Liver (tissue), 9 donors: ENCODE results near the gene HAUS8. TPM values are rescaled to one million over a fixed set of nuclear protein-coding genes. Genes with fewer than 3 reads are reported as not detected.

Experiments used
- DNase-seq: peaks from one replicate; pipeline ENCODE4 v3.0.0-alpha.2; 2017; ENCODE audit warnings: low spot score
- H3K27ac ChIP-seq, 2 donors: one replicate each; pipeline ENCODE4 v1.7.0; 2013; ENCODE audit warnings: inconsistent platforms in 2 of 2, low read length in 2 of 2, control low read depth in 1 of 2, low read depth in 1 of 2, mild to moderate bottlenecking in 1 of 2
- H3K27me3 ChIP-seq, 4 donors: one replicate each; pipeline versions ENCODE4 v1.6.1 to v1.7.0; 2013; ENCODE audit warnings: low read length in 3 of 4, inconsistent platforms in 1 of 4, mild to moderate bottlenecking in 1 of 4, moderate library complexity in 1 of 4; ENCODE audit not compliant: control insufficient read depth in 4 of 4, insufficient read depth in 4 of 4
- H3K36me3 ChIP-seq, 4 donors: one replicate each; pipeline versions ENCODE4 v1.6.1 to v1.7.0; 2013; ENCODE audit warnings: low read length in 3 of 4, mild to moderate bottlenecking in 3 of 4, low read depth in 1 of 4, moderate library complexity in 1 of 4; ENCODE audit not compliant: control insufficient read depth in 4 of 4, insufficient read depth in 3 of 4
- H3K4me1 ChIP-seq, 4 donors: one replicate each; pipeline versions ENCODE4 v1.6.1 to v1.7.0; 2013; ENCODE audit warnings: low read length in 3 of 4, mild to moderate bottlenecking in 3 of 4, moderate library complexity in 1 of 4; ENCODE audit not compliant: control insufficient read depth in 4 of 4, insufficient read depth in 4 of 4
- H3K4me3 ChIP-seq, 3 donors: one replicate each; pipeline versions ENCODE4 v1.6.1 to v1.7.0; 2013; ENCODE audit warnings: low read length in 3 of 3, control low read depth in 1 of 3, low read depth in 1 of 3, mild to moderate bottlenecking in 1 of 3
- H3K9ac ChIP-seq, 2 donors: one replicate each; pipeline ENCODE4 v1.7.0; 2013; ENCODE audit warnings: low read length in 2 of 2, mild to moderate bottlenecking in 2 of 2, moderate library complexity in 2 of 2, control low read depth in 1 of 2, low read depth in 1 of 2
- H3K9me3 ChIP-seq, 4 donors: one replicate each; pipeline versions ENCODE4 v1.6.1 to v1.7.0; 2013; ENCODE audit warnings: low read length in 3 of 4; ENCODE audit not compliant: control insufficient read depth in 4 of 4
- EGR1 ChIP-seq, 2 donors: IDR thresholded peaks; 2 replicates each; pipeline ENCODE4 v1.6.1; 2016 to 2018; ENCODE audit warnings: antibody characterized with exemption in 2 of 2, low read depth in 2 of 2
- FOXA1 ChIP-seq: IDR thresholded peaks from 2 replicates; pipeline ENCODE4 v1.6.1; 2016; ENCODE audit warnings: antibody characterized with exemption
- FOXA2 ChIP-seq: IDR thresholded peaks from 2 replicates; pipeline ENCODE4 v1.6.1; 2016; ENCODE audit warnings: antibody characterized with exemption
- GABPA ChIP-seq, 2 donors: IDR thresholded peaks in 1 of 2; conservative IDR thresholded peaks in 1 of 2; 2 replicates each; pipeline ENCODE4 v1.6.1; 2016; ENCODE audit warnings: antibody characterized with exemption in 2 of 2, mild to moderate bottlenecking in 1 of 2, moderate library complexity in 1 of 2
- HNF4A ChIP-seq, 2 donors: conservative IDR thresholded peaks; 2 replicates each; pipeline ENCODE4 v1.6.1; 2016; ENCODE audit warnings: antibody characterized with exemption in 2 of 2, mild to moderate bottlenecking in 2 of 2
- HNF4G ChIP-seq: IDR thresholded peaks from 2 replicates; pipeline ENCODE4 v1.6.1; 2016; ENCODE audit warnings: antibody characterized with exemption
- JUND ChIP-seq, 2 donors: IDR thresholded peaks; 2 replicates each; pipeline ENCODE4 v1.6.1; 2016; ENCODE audit warnings: antibody characterized with exemption in 2 of 2
- NR2F2 ChIP-seq: IDR thresholded peaks from 2 replicates; pipeline ENCODE4 v1.6.1; 2016; ENCODE audit warnings: antibody characterized with exemption
- RAD21 ChIP-seq, 2 donors: IDR thresholded peaks; 2 replicates each; pipeline ENCODE4 v1.6.1; 2016; ENCODE audit warnings: antibody characterized with exemption in 2 of 2, mild to moderate bottlenecking in 2 of 2
- RXRA ChIP-seq, 2 donors: IDR thresholded peaks; 2 replicates each; pipeline ENCODE4 v1.6.1; 2017 to 2018; ENCODE audit warnings: antibody characterized with exemption in 2 of 2, mild to moderate bottlenecking in 1 of 2
- SP1 ChIP-seq: IDR thresholded peaks from 2 replicates; pipeline ENCODE4 v1.6.1; 2018; ENCODE audit warnings: antibody characterized with exemption, mild to moderate bottlenecking
- TAF1 ChIP-seq: conservative IDR thresholded peaks from 2 replicates; pipeline ENCODE4 v1.6.1; 2016; ENCODE audit warnings: antibody characterized with exemption, mild to moderate bottlenecking
- YY1 ChIP-seq: IDR thresholded peaks from 2 replicates; pipeline ENCODE4 v1.6.1; 2016; ENCODE audit warnings: antibody characterized with exemption, mild to moderate bottlenecking
- WGBS: extraction: QIAGEN DNeasy Blood & Tissue Kit; methylation state at CpG from one replicate; pipeline ENCODE4 v1.1.7; 2013; 5-methylcytosine and 5-hydroxymethylcytosine counted together
- polyA plus RNA-seq, 2 donors: library from polyadenylated mRNA; stranded (reverse) in 1 of 2; unstranded in 1 of 2; fragments of 200-250 nt in 1 of 2; fragments of >200 nt in 1 of 2; fragmentation: Nextera tagmentation in 1 of 2; extraction: Ambion mirVana in 1 of 2; gene quantifications; one replicate each; pipeline versions ENCODE4 v1.2.1 to v1.2.3, GENCODE V29; 2013 to 2015
- total RNA-seq, 2 donors: library from RNA; depleted of rRNA; stranded (reverse); fragments of >200 nt; gene quantifications; one replicate each; pipeline ENCODE4 v1.2.3, GENCODE V29; 2014
- TF ChIP-seq, protein P1 (sequence below): IDR thresholded peaks from 2 replicates; pipeline ENCODE4 v1.6.1; 2016; ENCODE audit warnings: antibody characterized with exemption
- TF ChIP-seq, protein P2 (sequence below): fragments of 150-350 bp; IDR thresholded peaks from 2 replicates; pipeline ENCODE4 v1.5.1; 2017; ENCODE audit warnings: improper control_type of control experiment, low read depth, low read length; ENCODE audit not compliant: missing input control
- TF ChIP-seq, protein P3 (sequence below): IDR thresholded peaks from 2 replicates; pipeline ENCODE4 v1.6.1; 2016; ENCODE audit warnings: antibody characterized with exemption
- TF ChIP-seq, protein P4 (sequence below): IDR thresholded peaks from 2 replicates; pipeline ENCODE4 v1.6.1; 2016; ENCODE audit warnings: antibody characterized with exemption
- TF ChIP-seq, protein P5 (sequence below): IDR thresholded peaks from 2 replicates; pipeline ENCODE4 v1.6.1; 2016; ENCODE audit warnings: antibody characterized with exemption, mild to moderate bottlenecking
- donor health status: healthy.
- donor health status: healthy.
- donor health status: healthy.
- donor health status: healthy.
- donor health status: healthy.

Gene HAUS8
- total and polyA plus RNA-seq, 4 donors = 3.3 to 5.7 (median 3.8) TPM

GRCh38 chr19:17048885-17049453, 26.3 kb downstream of the HAUS8 start:
- Histone ChIP-seq H3K36me3 (peaks cover 3 to 31% (median 10%) of the 10 kb centered on the region in 4 donors), H3K9ac (no peak overlapping the region), H3K4me1 (no peaks in the 10 kb centered on the region), H3K9me3 (no peaks in the 10 kb centered on the region), H3K4me3 (no peak overlapping the region), H3K27ac (no peak overlapping the region), H3K27me3 (no peaks in the 10 kb centered on the region)
- TF ChIP-seq HNF4A (conservative IDR thresholded peaks at IDR 0.05) (no peak), HNF4G (no peak), GABPA (IDR thresholded peaks at IDR 0.05 in 1 of 2, conservative IDR thresholded peaks at IDR 0.05 in 1 of 2) (no peak), TAF1 (no peak), FOXA2 (no peak), RAD21 (IDR thresholded peaks at IDR 0.05) (no peak), NR2F2 (no peak), RXRA (IDR thresholded peaks at IDR 0.05) (no peak), EGR1 (IDR thresholded peaks at IDR 0.05; ENCODE audit: low read depth in 2 of 2) (no peak), FOXA1 (no peak), SP1 (no peak), YY1 (no peak), JUND (IDR thresholded peaks at IDR 0.05) (no peak)
- TF ChIP-seq, protein P1, sequence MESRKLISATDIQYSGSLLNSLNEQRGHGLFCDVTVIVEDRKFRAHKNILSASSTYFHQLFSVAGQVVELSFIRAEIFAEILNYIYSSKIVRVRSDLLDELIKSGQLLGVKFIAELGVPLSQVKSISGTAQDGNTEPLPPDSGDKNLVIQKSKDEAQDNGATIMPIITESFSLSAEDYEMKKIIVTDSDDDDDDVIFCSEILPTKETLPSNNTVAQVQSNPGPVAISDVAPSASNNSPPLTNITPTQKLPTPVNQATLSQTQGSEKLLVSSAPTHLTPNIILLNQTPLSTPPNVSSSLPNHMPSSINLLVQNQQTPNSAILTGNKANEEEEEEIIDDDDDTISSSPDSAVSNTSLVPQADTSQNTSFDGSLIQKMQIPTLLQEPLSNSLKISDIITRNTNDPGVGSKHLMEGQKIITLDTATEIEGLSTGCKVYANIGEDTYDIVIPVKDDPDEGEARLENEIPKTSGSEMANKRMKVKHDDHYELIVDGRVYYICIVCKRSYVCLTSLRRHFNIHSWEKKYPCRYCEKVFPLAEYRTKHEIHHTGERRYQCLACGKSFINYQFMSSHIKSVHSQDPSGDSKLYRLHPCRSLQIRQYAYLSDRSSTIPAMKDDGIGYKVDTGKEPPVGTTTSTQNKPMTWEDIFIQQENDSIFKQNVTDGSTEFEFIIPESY = no peak
- TF ChIP-seq, protein P2, sequence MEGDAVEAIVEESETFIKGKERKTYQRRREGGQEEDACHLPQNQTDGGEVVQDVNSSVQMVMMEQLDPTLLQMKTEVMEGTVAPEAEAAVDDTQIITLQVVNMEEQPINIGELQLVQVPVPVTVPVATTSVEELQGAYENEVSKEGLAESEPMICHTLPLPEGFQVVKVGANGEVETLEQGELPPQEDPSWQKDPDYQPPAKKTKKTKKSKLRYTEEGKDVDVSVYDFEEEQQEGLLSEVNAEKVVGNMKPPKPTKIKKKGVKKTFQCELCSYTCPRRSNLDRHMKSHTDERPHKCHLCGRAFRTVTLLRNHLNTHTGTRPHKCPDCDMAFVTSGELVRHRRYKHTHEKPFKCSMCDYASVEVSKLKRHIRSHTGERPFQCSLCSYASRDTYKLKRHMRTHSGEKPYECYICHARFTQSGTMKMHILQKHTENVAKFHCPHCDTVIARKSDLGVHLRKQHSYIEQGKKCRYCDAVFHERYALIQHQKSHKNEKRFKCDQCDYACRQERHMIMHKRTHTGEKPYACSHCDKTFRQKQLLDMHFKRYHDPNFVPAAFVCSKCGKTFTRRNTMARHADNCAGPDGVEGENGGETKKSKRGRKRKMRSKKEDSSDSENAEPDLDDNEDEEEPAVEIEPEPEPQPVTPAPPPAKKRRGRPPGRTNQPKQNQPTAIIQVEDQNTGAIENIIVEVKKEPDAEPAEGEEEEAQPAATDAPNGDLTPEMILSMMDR = no peak
- TF ChIP-seq, protein P3, sequence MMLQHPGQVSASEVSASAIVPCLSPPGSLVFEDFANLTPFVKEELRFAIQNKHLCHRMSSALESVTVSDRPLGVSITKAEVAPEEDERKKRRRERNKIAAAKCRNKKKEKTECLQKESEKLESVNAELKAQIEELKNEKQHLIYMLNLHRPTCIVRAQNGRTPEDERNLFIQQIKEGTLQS = no peak
- TF ChIP-seq, protein P4, sequence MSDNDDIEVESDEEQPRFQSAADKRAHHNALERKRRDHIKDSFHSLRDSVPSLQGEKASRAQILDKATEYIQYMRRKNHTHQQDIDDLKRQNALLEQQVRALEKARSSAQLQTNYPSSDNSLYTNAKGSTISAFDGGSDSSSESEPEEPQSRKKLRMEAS = no peak
- TF ChIP-seq, protein P5, sequence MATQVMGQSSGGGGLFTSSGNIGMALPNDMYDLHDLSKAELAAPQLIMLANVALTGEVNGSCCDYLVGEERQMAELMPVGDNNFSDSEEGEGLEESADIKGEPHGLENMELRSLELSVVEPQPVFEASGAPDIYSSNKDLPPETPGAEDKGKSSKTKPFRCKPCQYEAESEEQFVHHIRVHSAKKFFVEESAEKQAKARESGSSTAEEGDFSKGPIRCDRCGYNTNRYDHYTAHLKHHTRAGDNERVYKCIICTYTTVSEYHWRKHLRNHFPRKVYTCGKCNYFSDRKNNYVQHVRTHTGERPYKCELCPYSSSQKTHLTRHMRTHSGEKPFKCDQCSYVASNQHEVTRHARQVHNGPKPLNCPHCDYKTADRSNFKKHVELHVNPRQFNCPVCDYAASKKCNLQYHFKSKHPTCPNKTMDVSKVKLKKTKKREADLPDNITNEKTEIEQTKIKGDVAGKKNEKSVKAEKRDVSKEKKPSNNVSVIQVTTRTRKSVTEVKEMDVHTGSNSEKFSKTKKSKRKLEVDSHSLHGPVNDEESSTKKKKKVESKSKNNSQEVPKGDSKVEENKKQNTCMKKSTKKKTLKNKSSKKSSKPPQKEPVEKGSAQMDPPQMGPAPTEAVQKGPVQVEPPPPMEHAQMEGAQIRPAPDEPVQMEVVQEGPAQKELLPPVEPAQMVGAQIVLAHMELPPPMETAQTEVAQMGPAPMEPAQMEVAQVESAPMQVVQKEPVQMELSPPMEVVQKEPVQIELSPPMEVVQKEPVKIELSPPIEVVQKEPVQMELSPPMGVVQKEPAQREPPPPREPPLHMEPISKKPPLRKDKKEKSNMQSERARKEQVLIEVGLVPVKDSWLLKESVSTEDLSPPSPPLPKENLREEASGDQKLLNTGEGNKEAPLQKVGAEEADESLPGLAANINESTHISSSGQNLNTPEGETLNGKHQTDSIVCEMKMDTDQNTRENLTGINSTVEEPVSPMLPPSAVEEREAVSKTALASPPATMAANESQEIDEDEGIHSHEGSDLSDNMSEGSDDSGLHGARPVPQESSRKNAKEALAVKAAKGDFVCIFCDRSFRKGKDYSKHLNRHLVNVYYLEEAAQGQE = no peak
- no peak for DNase-seq
- WGBS = 90% methylated on average over 16 of the region's 16 CpGs
